ENCODE measurements around the gene VGF. TPM values are rescaled to one million over a fixed set of nuclear protein-coding genes. Genes with fewer than 3 reads are reported as not detected.

The VGF gene
- total and polyA plus RNA-seq, 2 donors (not counting 1 experiment from before 2014, with no cell fraction given), result 0.10 to 0.17 TPM

DNA sequence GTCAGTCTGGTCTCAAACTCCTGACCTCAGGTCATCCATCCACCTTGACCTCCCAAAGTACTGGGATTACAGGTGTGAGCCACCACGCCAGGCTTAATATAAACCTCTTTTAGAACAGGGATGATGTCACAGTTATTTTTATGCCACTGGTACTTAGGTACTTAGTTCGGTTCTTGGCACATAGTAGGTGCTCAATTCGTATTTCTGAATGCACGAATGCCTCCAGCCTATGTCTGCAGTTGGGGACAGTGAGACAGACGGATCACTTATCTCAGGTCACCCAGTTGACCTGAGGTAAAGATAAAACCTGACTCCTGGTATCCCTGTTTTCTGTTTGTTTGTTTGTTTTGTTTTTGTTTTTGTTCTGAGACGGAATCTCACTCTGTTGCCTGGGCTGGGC, 20.8 kb upstream of the VGF start:
- H3K4me1 Mint-ChIP-seq, result peaks cover 4% of the 10 kb centered on the region
- ATAC-seq (ENCODE audit: low read depth), result no peak
- 82% methylated on average over 5 of the region's 6 CpGs for WGBS (ENCODE audit: insufficient coverage)
- no peaks in the 10 kb centered on the region for H4K20me1 ChIP-seq (ENCODE audit: control insufficient read depth, insufficient read depth, low read length, poor library complexity, severe bottlenecking)
- H2AFZ ChIP-seq (ENCODE audit: insufficient read depth, low read depth, low read length, poor library complexity, severe bottlenecking), result no peak overlapping the region
- H3K9me3 ChIP-seq (ENCODE audit: control extremely low read depth in 1 of 3, control insufficient read depth in 2 of 3, insufficient read depth in 1 of 3, low read length in 2 of 3), result no peaks in the 10 kb centered on the region
- H3K27me3 Mint-ChIP-seq, result peaks cover 28% of the 10 kb centered on the region
- H3K79me2 ChIP-seq (ENCODE audit: control insufficient read depth, insufficient read depth, low read length), result no peaks in the 10 kb centered on the region
- peaks cover 0 to 18% (median 6%) of the 10 kb centered on the region in 4 experiments for H3K27me3 ChIP-seq (replicated peaks in 1 of 4; ENCODE audit: control extremely low read depth in 1 of 4, control insufficient read depth in 3 of 4, insufficient read depth in 4 of 4, low read length in 3 of 4)
- H3K36me3 ChIP-seq (replicated peaks in 1 of 2; ENCODE audit: control extremely low read depth in 1 of 2, control insufficient read depth in 1 of 2, extremely low read depth in 1 of 2, insufficient read depth in 2 of 2, low read length in 1 of 2), result no peaks in the 10 kb centered on the region
- no peak for DNase-seq
- intact Hi-C loops (cut with micrococcal nuclease), result no loop called here
- no peak overlapping the region for H3K27ac Mint-ChIP-seq
- H3K9ac ChIP-seq (ENCODE audit: low read length), result no peak overlapping the region
- ChIA-PET POLR2A (interaction anchor here (1.5 kb wide), 1 partner anchor 12 kb away, joined by 6 read pairs; no protein-coding TSS in a partner anchor), CTCF (interaction anchor here (1.7 kb wide), 1 partner anchor 58 kb away, joined by 5 read pairs; no protein-coding TSS in a partner anchor)
- H3K4me2 ChIP-seq (replicated peaks; ENCODE audit: low read depth, low read length, poor library complexity, severe bottlenecking), result no peak overlapping the region
- H3K4me1 ChIP-seq (ENCODE audit: control insufficient read depth in 2 of 2, insufficient read depth in 2 of 2, low read length in 2 of 2), result no peaks in the 10 kb centered on the region
- TF ChIP-seq, protein P1, sequence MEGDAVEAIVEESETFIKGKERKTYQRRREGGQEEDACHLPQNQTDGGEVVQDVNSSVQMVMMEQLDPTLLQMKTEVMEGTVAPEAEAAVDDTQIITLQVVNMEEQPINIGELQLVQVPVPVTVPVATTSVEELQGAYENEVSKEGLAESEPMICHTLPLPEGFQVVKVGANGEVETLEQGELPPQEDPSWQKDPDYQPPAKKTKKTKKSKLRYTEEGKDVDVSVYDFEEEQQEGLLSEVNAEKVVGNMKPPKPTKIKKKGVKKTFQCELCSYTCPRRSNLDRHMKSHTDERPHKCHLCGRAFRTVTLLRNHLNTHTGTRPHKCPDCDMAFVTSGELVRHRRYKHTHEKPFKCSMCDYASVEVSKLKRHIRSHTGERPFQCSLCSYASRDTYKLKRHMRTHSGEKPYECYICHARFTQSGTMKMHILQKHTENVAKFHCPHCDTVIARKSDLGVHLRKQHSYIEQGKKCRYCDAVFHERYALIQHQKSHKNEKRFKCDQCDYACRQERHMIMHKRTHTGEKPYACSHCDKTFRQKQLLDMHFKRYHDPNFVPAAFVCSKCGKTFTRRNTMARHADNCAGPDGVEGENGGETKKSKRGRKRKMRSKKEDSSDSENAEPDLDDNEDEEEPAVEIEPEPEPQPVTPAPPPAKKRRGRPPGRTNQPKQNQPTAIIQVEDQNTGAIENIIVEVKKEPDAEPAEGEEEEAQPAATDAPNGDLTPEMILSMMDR (IDR thresholded peaks at IDR 0.05), result no peak
- no peak for TF ChIP-seq EZH2 (IDR thresholded peaks at IDR 0.05; ENCODE audit: borderline replicate concordance, insufficient read depth, low read depth, low read length, poor library complexity, severe bottlenecking)
- H3K9me3 Mint-ChIP-seq (ENCODE audit: insufficient read depth), result no peaks in the 10 kb centered on the region
- H3K4me3 ChIP-seq (ENCODE audit: control extremely low read depth in 1 of 5, extremely low read depth in 1 of 5, insufficient read depth in 1 of 5, low read depth in 2 of 5, low read length in 4 of 5), result no peak overlapping the region
- no peak overlapping the region for H3K4me3 Mint-ChIP-seq
- H3K27ac ChIP-seq (ENCODE audit: low read length in 2 of 2), result no peak overlapping the region

DNA sequence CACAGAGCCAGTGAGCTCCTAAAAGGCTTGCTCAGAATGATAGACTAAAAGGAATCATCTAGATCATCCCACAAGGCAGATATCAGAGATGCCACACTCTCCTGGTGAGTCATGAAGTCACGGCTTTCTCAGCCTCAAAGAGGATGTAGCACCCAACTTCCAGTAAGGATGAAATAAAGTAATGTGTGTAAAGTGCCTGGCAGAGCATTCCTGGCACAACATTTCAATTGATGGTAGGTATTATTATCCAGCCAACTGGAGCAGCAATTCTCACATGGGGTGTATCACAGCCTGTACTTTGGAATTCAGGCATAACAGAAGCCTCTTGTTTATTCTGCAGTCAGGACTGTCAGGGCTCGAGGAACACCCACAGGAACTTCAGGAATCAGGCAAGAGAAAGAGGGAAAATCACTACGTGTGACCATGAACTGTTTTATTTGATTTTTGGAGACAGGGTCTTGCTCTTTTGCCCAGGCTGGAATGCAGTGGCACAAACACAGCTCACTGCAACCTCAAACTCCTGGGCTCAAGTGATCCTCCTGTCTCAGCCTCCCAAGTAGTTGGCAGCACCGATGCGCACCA, 20.0 kb upstream of the VGF start:
- H4K20me1 ChIP-seq (ENCODE audit: control insufficient read depth, insufficient read depth, low read length, poor library complexity, severe bottlenecking), result no peaks in the 10 kb centered on the region
- no peaks in the 10 kb centered on the region for H3K36me3 ChIP-seq (replicated peaks in 1 of 2; ENCODE audit: control extremely low read depth in 1 of 2, control insufficient read depth in 1 of 2, extremely low read depth in 1 of 2, insufficient read depth in 2 of 2, low read length in 1 of 2)
- Mint-ChIP-seq H3K9me3 (ENCODE audit: insufficient read depth) (no peaks in the 10 kb centered on the region), H3K27me3 (peaks cover 35% of the 10 kb centered on the region), H3K27ac (no peak overlapping the region), H3K4me3 (no peak overlapping the region), H3K4me1 (peaks cover 10% of the 10 kb centered on the region)
- H3K4me1 ChIP-seq (ENCODE audit: control insufficient read depth in 2 of 2, insufficient read depth in 2 of 2, low read length in 2 of 2), result peaks cover 0 to 2% of the 10 kb centered on the region in 2 donors
- intact Hi-C loops (cut with micrococcal nuclease), result no loop called here
- ChIA-PET POLR2A (interaction anchor here (0.6 kb wide), 1 partner anchor 77 kb away, joined by 3 read pairs; no protein-coding TSS in a partner anchor), CTCF (interaction anchor here (1.2 kb wide), 1 partner anchor 41 kb away, joined by 4 read pairs; no protein-coding TSS in a partner anchor)
- H3K79me2 ChIP-seq (ENCODE audit: control insufficient read depth, insufficient read depth, low read length), result no peaks in the 10 kb centered on the region
- peaks cover 0 to 26% (median 7%) of the 10 kb centered on the region in 4 experiments for H3K27me3 ChIP-seq (replicated peaks in 1 of 4; ENCODE audit: control extremely low read depth in 1 of 4, control insufficient read depth in 3 of 4, insufficient read depth in 4 of 4, low read length in 3 of 4)
- H3K4me2 ChIP-seq (replicated peaks; ENCODE audit: low read depth, low read length, poor library complexity, severe bottlenecking), result no peak overlapping the region
- H2AFZ ChIP-seq (ENCODE audit: insufficient read depth, low read depth, low read length, poor library complexity, severe bottlenecking), result no peak overlapping the region
- ATAC-seq (ENCODE audit: low read depth), result no peak
- WGBS (ENCODE audit: insufficient coverage), result 33% methylated on average over 2 of the region's 5 CpGs
- no peak overlapping the region for H3K9ac ChIP-seq (ENCODE audit: low read length)
- DNase-seq, result no peak
- no peaks in the 10 kb centered on the region for H3K9me3 ChIP-seq (ENCODE audit: control extremely low read depth in 1 of 3, control insufficient read depth in 2 of 3, insufficient read depth in 1 of 3, low read length in 2 of 3)
- H3K27ac ChIP-seq (ENCODE audit: low read length in 2 of 2), result no peak overlapping the region
- no peak overlapping the region for H3K4me3 ChIP-seq (ENCODE audit: control extremely low read depth in 1 of 5, extremely low read depth in 1 of 5, insufficient read depth in 1 of 5, low read depth in 2 of 5, low read length in 4 of 5)
- no peak for TF ChIP-seq EZH2 (IDR thresholded peaks at IDR 0.05; ENCODE audit: borderline replicate concordance, insufficient read depth, low read depth, low read length, poor library complexity, severe bottlenecking)
- TF ChIP-seq, protein P1 (IDR thresholded peaks at IDR 0.05), result no peak

Measured in B cell (primary cell).